Smooth muscle cell (in vitro differentiated cells): ENCODE results near the gene CDC14B. TPM values are rescaled to one million over a fixed set of nuclear protein-coding genes. Genes with fewer than 3 reads are reported as not detected.
A peak's percentile ranks its signal among the peaks of the same experiment; 100 is the strongest.

Experiments
- DNase-seq: peaks from one replicate; lab custom pipeline; 2025; ENCODE audit not compliant: unreplicated experiment; lab: John Stamatoyannopoulos, UW
- H2AFZ ChIP-seq: fragments of 200-600 bp; sonication (generic); 2 replicates; pipeline ENCODE4 v1.6.0; 2016; ENCODE audit warnings: antibody characterized with exemption, low read depth, mild to moderate bottlenecking
- H3F3A ChIP-seq: fragments of 200-600 bp; sonication (generic); 2 replicates; pipeline ENCODE4 v1.6.0; 2017; ENCODE audit warnings: antibody characterized with exemption, low read depth
- H3K27ac ChIP-seq: fragments of 200-600 bp; sonication (generic); 2 replicates; pipeline ENCODE4 v1.5.1; 2016; ENCODE audit warnings: low read depth, mild to moderate bottlenecking
- H3K27me3 ChIP-seq: fragments of 200-600 bp; sonication (generic); 2 replicates; pipeline ENCODE4 v1.6.1; 2016; ENCODE audit warnings: low read depth, mild to moderate bottlenecking
- H3K36me3 ChIP-seq: fragments of 200-600 bp; sonication (generic); 2 replicates; pipeline ENCODE4 v1.5.1; 2016; ENCODE audit warnings: low read depth
- H3K4me1 ChIP-seq: fragments of 200-600 bp; sonication (generic); 2 replicates; pipeline ENCODE4 v1.5.1; 2016; ENCODE audit warnings: low read depth
- H3K4me2 ChIP-seq: fragments of 200-600 bp; sonication (generic); 2 replicates; pipeline ENCODE4 v1.6.0; 2016; ENCODE audit warnings: mild to moderate bottlenecking
- H3K4me3 ChIP-seq: fragments of 200-600 bp; sonication (generic); 2 replicates; pipeline ENCODE4 v1.5.1; 2016; ENCODE audit warnings: mild to moderate bottlenecking
- H3K79me2 ChIP-seq: fragments of 200-600 bp; sonication (generic); 2 replicates; pipeline ENCODE4 v1.6.0; 2016; ENCODE audit warnings: low read depth, mild to moderate bottlenecking
- H3K9ac ChIP-seq: fragments of 200-600 bp; sonication (generic); 2 replicates; pipeline ENCODE4 v1.6.0; 2016; ENCODE audit warnings: low read depth
- H3K9me3 ChIP-seq: fragments of 200-600 bp; sonication (generic); replicated peaks from 2 replicates; pipeline ENCODE4 v1.5.1; 2016; ENCODE audit warnings: low read depth
- H4K20me1 ChIP-seq: fragments of 200-600 bp; sonication (generic); 2 replicates; pipeline ENCODE4 v1.6.0; 2016; ENCODE audit warnings: low read depth
- CTCF ChIP-seq: fragments of 200-600 bp; sonication (generic); IDR thresholded peaks from 2 replicates; pipeline ENCODE4 v1.5.1; 2017; ENCODE audit warnings: borderline replicate concordance, mild to moderate bottlenecking, antibody characterized with exemption; ENCODE audit not compliant: insufficient read depth, poor library complexity, severe bottlenecking
- WGBS: methylation state at CpG from one replicate; pipeline ENCODE4 v1.1.7; 2016; ENCODE audit warnings: low lambda C conversion rate; 5-methylcytosine and 5-hydroxymethylcytosine counted together
- polyA plus RNA-seq: library from polyadenylated mRNA; unstranded; fragments of >200 nt; fragmentation: Nextera tagmentation; extraction: Ambion mirVana; gene quantifications from 2 replicates; pipeline ENCODE4 v1.2.1, GENCODE V29; 2016
- total RNA-seq: library from RNA; depleted of rRNA; stranded (reverse); fragments of >200 nt; gene quantifications from 2 replicates; pipeline ENCODE4 v1.2.3, GENCODE V29; 2014

Gene CDC14B
- total and polyA plus RNA-seq, 2 experiments from 2014 or later = 5.7 to 16.0 TPM

DNA sequence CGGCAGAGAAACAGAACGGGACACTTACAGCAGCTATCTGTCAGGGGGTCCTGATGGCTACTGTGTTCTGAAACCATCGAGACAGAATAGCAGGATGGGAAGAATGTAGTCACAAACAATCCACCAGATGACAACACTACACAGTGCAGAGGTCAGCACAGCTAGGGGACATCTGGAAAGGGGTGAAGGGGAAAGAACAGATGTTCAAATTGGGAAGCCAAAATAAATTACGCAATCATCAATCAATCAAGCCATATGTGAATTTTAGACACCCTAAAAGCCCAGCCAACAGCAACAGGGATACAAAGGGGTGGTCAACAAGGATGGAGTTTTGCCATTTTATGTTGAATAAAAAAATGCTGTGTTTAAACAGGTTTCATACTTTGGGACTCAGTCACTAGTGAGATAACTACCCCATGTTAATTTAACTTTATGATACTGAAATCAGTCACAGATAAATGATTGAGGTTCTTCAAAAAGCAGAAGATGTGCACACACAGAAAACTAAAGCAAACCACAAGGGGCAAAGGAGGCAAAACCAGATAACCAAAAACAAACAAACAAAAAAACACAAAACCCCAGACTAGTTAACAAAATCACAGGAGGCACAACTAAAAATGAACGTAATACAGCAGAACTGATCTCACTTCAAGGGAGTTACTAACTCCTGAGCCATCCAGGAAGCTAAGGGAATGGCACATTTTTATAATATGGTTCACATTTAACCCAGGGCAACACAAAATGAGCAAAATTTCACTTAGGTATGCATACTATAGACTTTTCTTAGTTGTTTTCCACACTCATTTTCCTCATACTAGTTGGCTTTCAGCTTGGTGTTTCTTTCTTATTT, 103.8 kb downstream of the CDC14B start:
- H3K27me3 ChIP-seq = no peaks in the 10 kb centered on the region
- H3K4me1 ChIP-seq = peaks cover 7% of the 10 kb centered on the region
- 87% methylated on average over 5 of the region's 5 CpGs for WGBS
- H3K27ac ChIP-seq = no peak overlapping the region
- TF ChIP-seq CTCF = no peak
- H3K4me3 ChIP-seq = no peak overlapping the region
- H3K9me3 ChIP-seq = no peaks in the 10 kb centered on the region
- peaks cover 4% of the 10 kb centered on the region for H4K20me1 ChIP-seq
- H2AFZ ChIP-seq = no peak overlapping the region
- no peaks in the 10 kb centered on the region for H3K79me2 ChIP-seq
- DNase-seq = no peak
- H3K4me2 ChIP-seq = no peak overlapping the region
- no peak overlapping the region for H3K9ac ChIP-seq
- H3K36me3 ChIP-seq = no peaks in the 10 kb centered on the region
- no peaks in the 10 kb centered on the region for H3F3A ChIP-seq

- Histone ChIP-seq H3K9me3 (no peaks in the 10 kb centered on the region), H2AFZ (no peak overlapping the region), H3F3A (no peaks in the 10 kb centered on the region), H3K4me3 (no peak overlapping the region), H3K4me2 (peak overlapping the region; percentile 42), H3K27me3 (no peaks in the 10 kb centered on the region), H3K36me3 (no peaks in the 10 kb centered on the region), H3K27ac (peak overlapping the region; percentile 69), H4K20me1 (peaks cover 4% of the 10 kb centered on the region), H3K79me2 (no peaks in the 10 kb centered on the region), H3K9ac (no peak overlapping the region), H3K4me1 (peaks cover 13% of the 10 kb centered on the region)
- DNase-seq = no peak
- TF ChIP-seq CTCF = no peak
- 88% methylated on average over 3 of the region's 3 CpGs for WGBS
Measured at GRCh38 chr9:96514800-96515158, 104.9 kb downstream of the CDC14B start.

DNA sequence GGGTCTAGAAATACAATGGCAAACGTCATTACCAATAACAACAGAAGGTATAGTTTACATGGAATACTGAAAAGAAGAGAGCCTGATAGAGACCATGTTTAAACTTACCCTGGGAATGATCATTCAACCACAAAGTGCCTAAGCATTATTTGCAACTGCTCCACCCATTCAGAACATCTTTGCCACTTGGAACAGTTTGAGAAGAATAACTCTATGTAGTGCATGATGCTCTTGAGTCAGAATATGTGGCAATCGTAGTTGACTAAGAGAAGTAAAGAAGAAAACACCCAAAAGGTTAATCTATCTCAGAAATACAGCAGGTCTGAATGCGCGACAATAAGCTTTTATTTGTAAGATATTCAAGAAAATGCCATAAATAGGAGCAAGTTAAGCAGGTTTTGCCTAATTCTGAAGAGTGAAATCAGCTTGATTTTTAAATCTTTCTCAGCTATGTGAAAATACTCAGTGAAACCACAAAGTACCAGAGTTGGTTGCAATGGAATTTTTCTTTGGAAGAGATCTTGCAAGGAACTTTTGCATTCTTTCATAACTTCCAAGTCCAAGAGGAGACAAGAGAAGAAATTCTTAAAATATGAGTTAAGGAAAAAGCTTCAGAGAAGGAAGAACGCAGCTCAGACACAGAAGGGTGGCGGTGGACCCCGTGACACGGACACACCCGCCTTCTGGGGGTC, 105.4 kb downstream of the CDC14B start:
- H3K36me3 ChIP-seq = no peaks in the 10 kb centered on the region
- no peaks in the 10 kb centered on the region for H3F3A ChIP-seq
- WGBS = 85% methylated on average over 9 of the region's 9 CpGs
- H3K27me3 ChIP-seq = no peaks in the 10 kb centered on the region
- no peak for TF ChIP-seq CTCF
- H4K20me1 ChIP-seq = peaks cover 4% of the 10 kb centered on the region
- H3K9ac ChIP-seq = no peak overlapping the region
- H2AFZ ChIP-seq = no peak overlapping the region
- no peaks in the 10 kb centered on the region for H3K79me2 ChIP-seq
- DNase-seq = no peak
- peak overlapping the region; percentile 42 for H3K4me2 ChIP-seq
- H3K4me1 ChIP-seq = peaks cover 17% of the 10 kb centered on the region
- no peak overlapping the region for H3K4me3 ChIP-seq
- no peaks in the 10 kb centered on the region for H3K9me3 ChIP-seq
- peak overlapping the region; percentile 69 for H3K27ac ChIP-seq
